Subcutaneous adipose tissue (tissue), 4 donors: ENCODE results near the gene CLSTN1. TPM values are rescaled to one million over a fixed set of nuclear protein-coding genes. Genes with fewer than 3 reads are reported as not detected.

Experiments
- total RNA-seq, 4 donors: library from RNA; depleted of rRNA; stranded (reverse); fragments of >200 nt; gene quantifications; one replicate each; pipeline ENCODE4 v1.1.0, GENCODE V29; 2016
- TF ChIP-seq, protein P1 (sequence below): fragments of 450-650 bp; IDR thresholded peaks from one replicate; pipeline ENCODE4 v1.5.1; 2016; ENCODE audit warnings: low read depth, mild to moderate bottlenecking, control low read depth, antibody characterized with exemption, moderate library complexity

Gene CLSTN1
- total RNA-seq, 4 donors from 2014 or later: 17.9 to 29.7 (median 24.9) TPM

GRCh38 chr1:9689011-9689706 lies 134.6 kb downstream of the CLSTN1 start:
- TF ChIP-seq, protein P1, sequence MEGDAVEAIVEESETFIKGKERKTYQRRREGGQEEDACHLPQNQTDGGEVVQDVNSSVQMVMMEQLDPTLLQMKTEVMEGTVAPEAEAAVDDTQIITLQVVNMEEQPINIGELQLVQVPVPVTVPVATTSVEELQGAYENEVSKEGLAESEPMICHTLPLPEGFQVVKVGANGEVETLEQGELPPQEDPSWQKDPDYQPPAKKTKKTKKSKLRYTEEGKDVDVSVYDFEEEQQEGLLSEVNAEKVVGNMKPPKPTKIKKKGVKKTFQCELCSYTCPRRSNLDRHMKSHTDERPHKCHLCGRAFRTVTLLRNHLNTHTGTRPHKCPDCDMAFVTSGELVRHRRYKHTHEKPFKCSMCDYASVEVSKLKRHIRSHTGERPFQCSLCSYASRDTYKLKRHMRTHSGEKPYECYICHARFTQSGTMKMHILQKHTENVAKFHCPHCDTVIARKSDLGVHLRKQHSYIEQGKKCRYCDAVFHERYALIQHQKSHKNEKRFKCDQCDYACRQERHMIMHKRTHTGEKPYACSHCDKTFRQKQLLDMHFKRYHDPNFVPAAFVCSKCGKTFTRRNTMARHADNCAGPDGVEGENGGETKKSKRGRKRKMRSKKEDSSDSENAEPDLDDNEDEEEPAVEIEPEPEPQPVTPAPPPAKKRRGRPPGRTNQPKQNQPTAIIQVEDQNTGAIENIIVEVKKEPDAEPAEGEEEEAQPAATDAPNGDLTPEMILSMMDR: no peak

GRCh38 chr1:9688599-9688998 lies 135.2 kb downstream of the CLSTN1 start:
- TF ChIP-seq, protein P1: no peak

DNA sequence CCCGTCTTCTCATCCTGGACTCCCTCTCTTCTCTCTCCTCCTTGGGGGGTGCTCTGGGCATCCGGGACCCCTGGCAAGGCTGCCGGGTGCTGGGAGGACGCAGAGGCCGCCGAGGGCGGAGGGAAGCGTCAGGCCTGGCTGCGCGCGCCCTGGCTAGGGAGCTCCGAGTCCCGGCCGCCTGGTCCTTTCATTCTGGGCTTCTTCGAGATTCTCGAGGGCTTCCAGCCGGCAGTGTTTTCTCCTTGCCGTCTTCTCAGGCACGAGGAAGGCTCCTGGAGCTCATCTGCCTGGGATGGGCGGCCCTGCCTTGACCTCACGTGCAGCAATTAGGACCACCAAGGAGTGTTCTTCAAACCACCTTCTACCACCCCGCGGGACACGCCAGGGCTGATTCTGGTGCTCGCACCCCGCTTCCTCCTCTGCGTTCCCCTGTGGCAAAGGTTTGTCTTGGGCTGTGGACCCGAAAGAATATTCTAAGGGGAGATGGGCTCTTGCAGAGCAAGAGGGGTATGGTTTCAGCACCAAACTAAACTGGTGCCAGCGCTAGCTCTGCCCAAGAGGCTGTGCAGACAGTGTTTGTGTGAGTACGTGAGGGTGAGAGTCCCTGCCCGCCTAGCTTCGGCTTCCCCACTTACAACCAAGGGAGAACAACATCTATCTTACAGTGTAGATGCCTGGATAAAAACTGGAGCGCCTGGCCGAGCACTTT lies 135.7 kb downstream of the CLSTN1 start:
- TF ChIP-seq, protein P1: no peak

GRCh38 chr1:9687120-9687873 lies 136.5 kb downstream of the CLSTN1 start:
- TF ChIP-seq, protein P1: no peak

- TF ChIP-seq, protein P1: no peak
Observed at GRCh38 chr1:9684801-9685200, 139.0 kb downstream of the CLSTN1 start.

DNA sequence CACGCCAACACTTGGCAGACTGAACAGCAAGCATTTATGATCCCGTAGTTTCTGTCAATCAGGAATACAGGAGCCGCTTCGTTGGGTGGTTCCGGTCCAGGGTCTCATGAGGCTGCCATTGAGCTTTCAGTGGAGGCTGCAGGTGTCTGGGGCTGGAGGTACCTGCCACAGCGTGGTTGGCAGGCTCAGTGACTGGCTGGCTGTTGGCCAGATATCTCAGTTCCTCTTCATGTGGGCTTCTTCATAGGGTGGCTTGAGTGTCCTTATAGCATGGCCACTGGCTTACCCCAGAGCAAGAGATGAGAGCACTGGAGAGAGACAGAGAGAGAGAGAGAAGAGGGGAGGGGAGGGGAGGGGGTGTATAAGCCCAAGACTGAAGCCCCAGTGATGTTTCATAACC lies 142.9 kb downstream of the CLSTN1 start:
- TF ChIP-seq, protein P1: no peak

- TF ChIP-seq, protein P1: no peak
Observed at GRCh38 chr1:9680091-9680490, 143.7 kb downstream of the CLSTN1 start.
